ENCODE measurements around the gene ASPG.

Gene ASPG

GRCh38 chr14:104116756-104117340, 31.3 kb downstream of the ASPG start:
- DNase-seq (ENCODE audit: low read depth), result no peak

- no peak for DNase-seq (ENCODE audit: low read depth)
Observed at GRCh38 chr14:104117341-104118005, 32.0 kb downstream of the ASPG start.

DNA sequence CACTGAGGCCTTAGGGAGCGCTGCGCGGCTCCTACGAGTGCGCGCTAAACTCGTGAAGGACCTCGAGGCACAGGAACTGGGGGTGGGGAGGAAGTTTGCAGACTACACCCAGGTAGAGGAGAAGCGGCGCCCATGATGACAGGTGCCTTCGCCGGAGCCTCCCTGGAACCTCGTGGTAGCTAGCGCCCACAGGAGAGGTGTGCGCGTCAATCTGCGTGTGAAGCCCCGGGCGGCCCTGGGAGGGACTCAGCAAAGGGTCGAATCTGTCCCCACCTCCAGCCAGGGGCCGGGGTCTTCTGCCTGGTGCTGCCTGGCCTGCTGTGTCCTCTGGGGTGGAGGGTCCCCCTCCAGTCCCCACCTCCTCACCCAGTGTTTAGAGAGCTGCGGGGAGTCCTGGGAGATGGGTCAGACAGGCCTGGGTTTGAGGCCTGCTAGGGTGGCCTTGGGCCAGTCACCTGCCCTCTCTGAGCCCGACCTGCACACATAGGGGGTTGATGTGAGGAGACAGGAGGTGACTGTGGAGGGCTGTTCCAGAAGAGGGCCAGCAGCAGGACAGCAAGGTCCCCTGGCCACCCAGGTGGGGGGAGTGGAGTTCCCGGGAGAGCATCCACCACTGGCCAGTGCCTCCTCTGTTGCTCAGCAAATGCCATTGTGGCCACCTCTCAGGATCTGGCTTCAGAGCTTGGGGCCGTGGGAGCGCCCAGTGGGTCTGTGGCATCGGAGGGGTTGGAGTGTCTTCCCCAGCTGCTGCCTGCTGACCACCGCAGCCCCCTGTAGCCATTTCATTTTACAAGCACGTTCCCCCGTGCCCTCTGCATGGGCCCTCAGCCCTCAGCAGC, 32.7 kb downstream of the ASPG start:
- DNase-seq (ENCODE audit: low read depth), result no peak

DNA sequence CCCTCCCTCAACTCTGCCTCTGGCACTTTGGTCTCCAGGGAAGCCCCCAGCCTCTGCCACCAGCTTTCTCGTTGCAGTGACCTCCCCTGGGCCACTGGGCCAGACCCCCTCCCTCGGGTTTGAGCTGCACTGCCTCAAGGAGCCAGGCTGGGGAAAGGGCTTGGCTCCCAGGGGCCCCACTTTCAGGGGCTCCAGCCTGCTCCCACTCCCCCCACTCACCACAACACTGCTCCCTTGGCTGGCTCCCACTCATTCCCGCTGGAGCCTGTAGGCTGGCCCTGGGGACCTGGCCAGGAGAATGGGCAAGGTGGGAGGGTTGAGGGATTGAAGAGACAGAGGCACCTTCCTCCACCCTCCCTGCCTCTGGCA, 33.6 kb downstream of the ASPG start:
- no peak for DNase-seq (ENCODE audit: low read depth)

DNA sequence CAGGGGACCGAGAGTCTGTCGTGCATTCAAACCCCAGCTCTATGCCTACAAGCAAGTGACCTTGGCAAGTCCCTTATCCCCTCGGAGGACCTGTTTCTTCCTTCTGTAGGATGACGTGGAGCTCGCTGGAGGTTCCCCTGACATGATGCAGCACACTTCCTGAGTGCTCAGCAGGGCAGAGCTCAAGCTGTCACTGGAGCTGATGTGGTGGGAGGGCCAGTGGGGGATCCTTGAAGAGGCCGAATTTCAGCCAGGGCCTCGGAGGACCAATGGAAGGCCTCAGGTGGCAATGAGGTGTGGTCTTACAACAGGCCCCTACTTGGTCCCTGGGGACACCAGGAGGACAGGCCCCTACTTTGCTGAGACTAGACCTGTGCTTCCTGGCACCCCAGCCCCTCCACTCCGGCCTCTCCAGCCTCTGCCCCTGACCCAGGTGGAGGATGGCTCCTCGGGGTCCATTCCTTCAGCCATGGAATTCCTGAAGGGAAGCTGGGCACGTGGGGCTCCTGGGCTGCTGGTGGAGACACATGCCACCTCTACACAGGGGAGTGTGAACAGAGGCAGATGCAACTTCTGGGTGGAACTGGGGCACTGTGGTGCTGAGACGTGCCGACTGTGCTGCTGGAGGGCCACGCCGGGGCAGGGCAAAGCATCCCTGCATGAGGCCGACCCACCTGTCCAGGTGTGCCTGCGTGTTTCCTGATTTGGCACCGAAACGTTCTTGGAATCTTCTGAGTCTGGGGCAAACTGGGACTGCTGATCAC, 34.2 kb downstream of the ASPG start:
- no peak for DNase-seq (ENCODE audit: low read depth)

DNA sequence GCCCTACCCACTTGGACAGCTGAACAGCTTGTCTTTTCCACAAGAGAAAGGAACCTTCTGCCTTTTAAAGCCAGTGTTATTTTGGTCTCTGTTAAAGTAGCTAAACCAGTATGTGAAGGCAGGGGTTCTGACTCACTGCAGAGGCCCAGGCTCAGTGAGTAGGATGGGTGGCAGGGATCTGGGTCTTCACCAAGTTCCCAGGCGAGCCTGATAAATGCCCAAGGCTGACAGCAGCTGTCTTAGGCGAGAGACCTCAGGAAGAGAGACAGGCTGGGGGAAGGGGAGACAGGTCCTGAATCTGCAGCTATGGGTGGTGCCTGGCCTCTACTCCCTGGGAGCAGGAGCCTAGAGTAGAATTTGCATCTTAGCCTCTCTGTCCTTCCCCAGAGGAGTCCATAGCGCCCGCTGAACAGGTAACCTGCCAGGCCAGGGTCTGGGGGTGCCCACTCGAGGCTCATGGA, 34.8 kb downstream of the ASPG start:
- no peak for DNase-seq (ENCODE audit: low read depth)

DNA sequence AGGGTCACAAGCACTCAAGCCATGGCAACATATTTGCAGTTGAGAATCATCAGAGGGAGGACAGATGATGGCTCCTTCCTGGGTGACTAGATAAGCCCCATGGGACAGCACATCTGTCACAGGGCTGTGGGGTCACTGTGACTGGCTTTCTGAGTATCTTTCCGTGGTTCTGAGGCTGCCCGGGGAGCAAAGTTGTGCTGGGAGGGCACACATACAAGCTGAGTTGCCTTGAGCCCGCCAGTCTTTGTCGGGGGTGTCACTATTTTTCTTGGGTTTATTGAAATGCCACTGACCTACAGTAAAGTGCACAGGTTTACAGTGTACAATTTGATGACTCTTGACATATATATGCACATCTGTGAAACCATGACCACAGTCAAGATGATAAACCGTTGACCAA, 35.6 kb downstream of the ASPG start:
- no peak for DNase-seq (ENCODE audit: low read depth)

GRCh38 chr14:104123879-104124278, 38.4 kb downstream of the ASPG start:
- DNase-seq (ENCODE audit: low read depth), result no peak

DNA sequence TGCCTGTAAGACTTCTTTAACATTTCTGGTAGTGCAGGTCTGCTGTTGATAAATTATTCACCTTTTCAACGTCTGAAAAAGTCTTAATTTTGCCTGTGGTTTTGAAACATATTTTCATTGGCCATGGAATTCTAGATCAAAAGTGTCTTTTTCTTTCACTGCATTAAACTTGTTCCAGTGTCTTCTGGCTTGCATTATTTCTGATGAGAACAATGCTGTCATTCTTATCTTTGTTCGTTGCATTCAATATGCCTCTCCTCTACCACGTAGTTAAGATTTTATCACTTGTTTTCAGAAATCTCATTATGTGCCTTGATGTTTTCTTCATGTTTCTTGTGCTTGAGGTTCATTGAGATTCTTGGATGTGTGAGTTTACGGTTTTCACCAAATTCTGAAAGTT, 39.5 kb downstream of the ASPG start:
- no peak for DNase-seq (ENCODE audit: low read depth)

DNA sequence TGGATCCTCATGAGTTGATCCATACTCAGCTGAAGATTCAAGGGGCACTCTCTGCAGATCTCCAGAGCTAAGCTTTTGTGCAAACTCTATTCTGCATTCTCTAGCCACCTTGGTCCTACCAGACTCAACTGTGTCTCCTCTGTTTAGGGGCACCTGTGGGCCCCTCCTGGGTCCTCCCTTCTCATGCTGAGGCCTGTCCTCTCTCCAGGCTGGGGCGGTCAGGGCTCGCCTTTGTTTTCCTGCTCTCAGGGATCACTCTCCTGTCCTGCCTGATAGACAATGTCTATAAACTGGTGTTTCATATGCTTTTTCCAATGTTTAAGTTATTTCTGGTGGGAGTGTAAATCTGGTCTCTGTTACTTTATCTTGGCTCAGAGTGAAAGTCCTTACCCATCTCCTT, 41.3 kb downstream of the ASPG start:
- DNase-seq (ENCODE audit: low read depth), result no peak

DNA sequence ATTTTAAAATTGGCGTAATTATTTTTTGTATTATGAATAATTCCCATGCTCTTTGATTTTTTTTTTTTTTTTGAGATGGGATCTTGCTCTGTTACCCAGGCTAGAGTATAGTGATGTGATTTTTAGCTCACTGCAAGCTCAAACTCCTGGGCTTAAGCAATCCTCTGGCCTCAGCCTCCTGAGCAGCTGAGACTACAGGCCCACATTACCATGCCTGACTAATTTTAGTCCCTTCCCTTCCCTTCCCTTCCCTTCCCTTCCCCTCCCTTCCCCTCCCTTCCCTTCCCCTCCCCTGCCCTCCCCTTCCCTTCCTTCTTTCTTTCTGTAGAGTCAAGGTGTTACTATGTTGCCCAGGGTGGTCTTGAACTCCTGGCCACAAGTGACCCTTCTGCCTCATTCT, 43.5 kb downstream of the ASPG start:
- no peak for DNase-seq (ENCODE audit: low read depth)

GRCh38 chr14:104129556-104129955, 44.1 kb downstream of the ASPG start:
- DNase-seq (ENCODE audit: low read depth), result no peak

DNA sequence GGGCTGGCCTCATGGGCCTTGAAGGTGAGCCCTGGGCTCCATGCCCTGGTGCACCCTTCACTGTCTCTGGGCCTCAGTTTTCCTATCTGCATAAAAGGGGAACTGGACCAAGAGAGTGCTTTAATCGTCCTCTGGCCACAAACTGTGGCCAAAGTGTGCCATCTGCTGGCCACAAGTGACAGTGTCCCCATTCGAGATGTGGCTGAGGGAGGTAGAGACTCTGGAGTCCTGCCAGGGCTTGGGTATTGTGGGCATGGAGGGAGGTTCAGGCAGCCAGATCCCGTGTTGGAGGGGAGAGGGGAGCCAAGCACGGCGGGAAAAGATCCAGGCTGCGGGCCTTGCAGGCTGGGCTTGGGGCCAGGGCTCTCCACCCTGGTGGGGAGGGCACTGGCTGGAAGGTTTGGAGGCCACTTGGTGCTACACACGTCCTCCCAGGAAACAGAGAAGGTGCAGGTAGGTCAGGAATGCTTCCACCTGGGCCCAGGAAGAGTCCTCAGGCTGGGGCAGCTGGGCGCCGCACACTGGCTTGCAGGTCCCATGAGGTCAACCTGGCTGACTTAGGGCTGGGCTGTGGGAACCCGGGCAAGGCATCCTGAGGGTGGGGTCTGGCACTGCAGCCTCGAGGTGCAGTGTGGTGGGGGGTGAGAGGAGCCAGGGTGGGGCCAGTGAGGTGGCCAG, 45.6 kb downstream of the ASPG start:
- DNase-seq (ENCODE audit: low read depth), result no peak

DNA sequence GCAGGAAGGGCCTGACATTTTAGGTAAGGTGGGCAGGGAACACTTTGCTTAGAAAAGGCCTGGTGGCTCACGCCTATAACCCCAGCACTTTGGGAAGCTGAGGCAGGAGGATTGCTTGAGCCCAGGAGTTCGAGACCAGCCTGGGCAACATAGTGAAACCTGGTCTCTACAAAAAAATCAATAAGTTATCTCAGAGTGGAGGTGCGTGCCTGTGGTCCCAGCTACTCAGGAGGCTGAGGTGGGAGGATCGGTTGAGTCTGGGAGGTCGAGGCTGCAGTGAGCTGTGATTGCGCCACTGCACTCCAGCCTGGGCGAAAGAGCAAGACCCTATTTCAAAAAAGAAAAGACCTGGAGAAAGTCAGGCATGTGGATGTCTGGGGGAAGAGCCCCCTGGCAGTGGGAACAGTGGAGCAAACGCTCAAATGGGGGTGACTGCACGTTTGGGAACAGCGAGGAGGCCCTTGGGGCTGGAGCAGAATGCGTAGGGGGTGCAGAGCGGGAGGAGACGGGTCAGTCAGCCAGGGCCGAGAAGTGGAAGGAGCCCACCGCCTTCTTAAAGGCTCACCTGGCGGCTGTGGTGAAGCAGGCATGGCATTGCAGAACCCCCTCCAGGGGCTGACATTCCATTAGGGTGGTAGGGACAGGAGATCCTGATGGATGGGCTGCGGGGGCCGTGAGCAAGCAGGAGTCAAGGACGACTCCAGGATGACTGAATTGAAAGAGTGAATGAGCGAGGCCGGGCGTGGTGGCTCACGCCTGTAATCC, 46.6 kb downstream of the ASPG start:
- no peak for DNase-seq (ENCODE audit: low read depth)

- DNase-seq (ENCODE audit: low read depth), result no peak
Observed at GRCh38 chr14:104132981-104133380, 47.5 kb downstream of the ASPG start.

DNA sequence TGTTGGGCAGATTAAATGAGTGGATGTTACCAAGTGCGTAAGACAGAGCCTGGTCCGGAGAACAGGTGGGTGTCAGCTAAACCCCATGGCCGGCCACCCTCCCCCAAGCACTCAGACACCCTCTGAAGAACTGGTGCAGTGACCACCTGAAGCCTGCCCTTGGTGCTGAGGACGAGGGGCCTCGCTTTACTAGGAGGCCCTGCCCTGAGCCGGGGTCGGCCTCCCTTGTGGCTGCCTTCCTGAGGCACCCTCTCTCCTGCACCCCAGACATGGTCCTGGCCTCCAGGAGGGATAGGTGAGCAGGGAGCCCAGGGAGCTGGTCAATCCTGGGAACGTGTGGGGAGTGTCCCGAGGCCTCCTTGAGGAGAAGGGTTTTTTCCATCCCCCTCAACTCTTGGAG, 48.0 kb downstream of the ASPG start:
- no peak for DNase-seq (ENCODE audit: low read depth)

- DNase-seq (ENCODE audit: low read depth), result no peak
Observed at GRCh38 chr14:104134061-104134965, 48.8 kb downstream of the ASPG start.

DNA sequence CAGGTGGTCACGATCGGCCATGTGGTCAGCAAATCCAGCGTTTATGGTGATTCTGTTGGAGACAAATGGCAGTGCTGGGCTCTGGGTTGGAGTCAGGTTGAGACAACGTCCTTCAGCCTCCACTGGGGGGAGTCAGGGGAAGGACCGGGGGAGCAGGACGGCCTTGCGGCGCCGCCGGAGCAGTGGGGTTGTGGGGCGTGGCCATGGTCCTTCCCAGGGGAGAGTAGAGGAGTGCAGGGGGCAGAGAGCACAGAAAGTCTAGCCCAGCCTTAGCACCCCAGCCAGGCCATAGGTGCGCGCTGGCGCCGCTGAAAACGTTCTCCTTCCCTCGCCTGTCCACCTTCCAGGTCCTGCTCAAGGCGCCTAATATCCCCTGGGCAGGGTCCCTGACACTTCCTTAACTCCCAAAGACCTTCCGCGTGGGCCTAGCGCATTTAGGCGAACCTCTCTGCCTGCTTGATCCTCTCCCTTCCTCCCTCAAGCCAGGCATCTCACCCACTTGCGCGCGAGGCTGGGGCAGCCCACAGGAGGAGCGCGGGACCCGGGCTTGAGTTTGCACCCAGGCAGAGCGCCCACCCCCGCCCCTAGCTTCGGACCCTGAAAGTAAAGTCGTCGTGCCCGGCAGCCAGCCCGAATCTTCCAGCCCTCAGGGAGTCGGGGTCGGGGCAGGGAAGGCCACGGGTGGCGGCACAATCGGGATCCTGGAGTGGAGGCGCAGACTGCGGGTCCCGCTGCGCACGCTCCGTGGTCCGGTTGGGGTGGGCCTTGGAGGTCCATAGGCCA, 49.8 kb downstream of the ASPG start:
- no peak for DNase-seq (ENCODE audit: low read depth)

DNA sequence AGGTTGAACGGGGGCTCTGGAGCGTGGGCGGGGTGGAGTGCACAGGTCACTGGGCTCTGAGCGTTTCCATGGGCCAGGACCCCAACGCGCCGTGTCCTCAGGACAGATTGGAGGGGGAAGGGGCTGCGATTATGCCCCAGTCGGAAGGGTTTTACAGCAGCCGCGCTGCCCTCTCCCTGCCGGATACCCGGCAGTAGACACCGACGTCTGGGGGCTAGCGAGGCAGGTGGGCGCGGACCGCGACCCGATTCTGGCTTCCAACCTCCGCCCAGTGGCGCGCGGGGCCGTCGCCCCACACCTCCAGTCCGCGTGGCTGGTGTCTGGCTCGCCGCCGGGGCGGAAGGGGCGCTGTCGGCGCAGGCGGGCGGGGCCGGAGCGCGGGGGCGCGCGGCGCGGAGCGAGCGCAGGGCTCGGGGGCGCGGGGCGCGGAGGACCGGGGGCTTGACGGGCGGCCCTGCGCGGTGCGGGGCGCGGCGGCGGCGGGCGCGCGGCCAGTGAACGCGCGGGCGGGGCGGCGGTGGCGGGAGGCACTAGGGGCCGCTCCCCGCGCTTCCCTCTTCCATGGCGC, 50.5 kb downstream of the ASPG start:
- DNase-seq (ENCODE audit: low read depth), result no peak

Measured in fibroblast of gingiva (primary cell).